Prostate gland (tissue), 2 donors: ENCODE measurements around the gene ARFGEF2.

Experiments used
- CTCF ChIP-seq, 4 experiments: fragments of 200-600 bp in 2 of 4; fragments of 450-650 bp in 2 of 4; sonication (generic) in 2 of 4; IDR thresholded peaks; 1 replicate in 3 of 4; 2 replicates in 1 of 4; pipeline ENCODE4 v1.5.1; 2016 to 2019; ENCODE audit warnings: antibody characterized with exemption in 4 of 4, mild to moderate bottlenecking in 2 of 4, moderate library complexity in 2 of 4
- POLR2A ChIP-seq: fragments of 450-650 bp; IDR thresholded peaks from one replicate; pipeline ENCODE4 v1.6.1; 2016; ENCODE audit warnings: antibody characterized with exemption, mild to moderate bottlenecking
- POLR2AphosphoS5 ChIP-seq: sonication (generic); formaldehyde crosslinking; IDR thresholded peaks from one replicate; pipeline ENCODE4 v1.6.1; 2017; ENCODE audit warnings: antibody characterized with exemption

- TF ChIP-seq CTCF (IDR thresholded peaks at IDR 0.05) (no peak), POLR2A (no peak), POLR2AphosphoS5 (no peak)
Measured at GRCh38 chr20:48912065-48912464, 9.4 kb upstream of the ARFGEF2 start.
